C4-2B (cell line): ENCODE measurements around the gene SEC61G.

Experiments used
- H3K27ac ChIP-seq: fragments of 450-650 bp; 2 replicates; pipeline ENCODE4 v1.5.1; 2017
- ZFX ChIP-seq: fragments of 450-650 bp; IDR thresholded peaks from 2 replicates; pipeline ENCODE4 v1.6.1; 2017
- TF ChIP-seq, protein P1 (sequence below): fragments of 450-650 bp; conservative IDR thresholded peaks from 2 replicates; pipeline ENCODE4 v1.5.1; 2017; ENCODE audit warnings: mild to moderate bottlenecking

SEC61G gene

DNA sequence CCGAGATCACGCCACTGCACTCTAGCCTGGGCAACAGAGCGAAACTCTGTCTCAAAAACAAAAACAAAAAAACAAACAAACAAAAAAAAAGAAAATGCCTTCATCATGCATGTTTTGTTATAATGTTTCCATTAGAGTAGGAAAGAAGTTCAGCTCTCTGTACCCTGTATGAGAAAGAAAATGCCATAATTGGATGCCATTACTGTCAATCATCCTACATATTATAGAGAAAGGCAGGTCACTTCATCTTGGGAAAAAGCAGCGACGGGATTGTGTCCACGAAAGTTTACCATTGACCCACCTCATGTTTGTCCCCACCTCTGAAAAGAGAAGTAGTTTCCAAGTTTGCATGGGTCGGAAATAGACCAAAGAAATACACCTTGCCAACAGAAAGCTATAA is 33.8 kb downstream of the SEC61G start:
- TF ChIP-seq, protein P1, sequence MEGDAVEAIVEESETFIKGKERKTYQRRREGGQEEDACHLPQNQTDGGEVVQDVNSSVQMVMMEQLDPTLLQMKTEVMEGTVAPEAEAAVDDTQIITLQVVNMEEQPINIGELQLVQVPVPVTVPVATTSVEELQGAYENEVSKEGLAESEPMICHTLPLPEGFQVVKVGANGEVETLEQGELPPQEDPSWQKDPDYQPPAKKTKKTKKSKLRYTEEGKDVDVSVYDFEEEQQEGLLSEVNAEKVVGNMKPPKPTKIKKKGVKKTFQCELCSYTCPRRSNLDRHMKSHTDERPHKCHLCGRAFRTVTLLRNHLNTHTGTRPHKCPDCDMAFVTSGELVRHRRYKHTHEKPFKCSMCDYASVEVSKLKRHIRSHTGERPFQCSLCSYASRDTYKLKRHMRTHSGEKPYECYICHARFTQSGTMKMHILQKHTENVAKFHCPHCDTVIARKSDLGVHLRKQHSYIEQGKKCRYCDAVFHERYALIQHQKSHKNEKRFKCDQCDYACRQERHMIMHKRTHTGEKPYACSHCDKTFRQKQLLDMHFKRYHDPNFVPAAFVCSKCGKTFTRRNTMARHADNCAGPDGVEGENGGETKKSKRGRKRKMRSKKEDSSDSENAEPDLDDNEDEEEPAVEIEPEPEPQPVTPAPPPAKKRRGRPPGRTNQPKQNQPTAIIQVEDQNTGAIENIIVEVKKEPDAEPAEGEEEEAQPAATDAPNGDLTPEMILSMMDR, result no peak
- TF ChIP-seq ZFX, result no peak
- no peak overlapping the region for H3K27ac ChIP-seq

DNA sequence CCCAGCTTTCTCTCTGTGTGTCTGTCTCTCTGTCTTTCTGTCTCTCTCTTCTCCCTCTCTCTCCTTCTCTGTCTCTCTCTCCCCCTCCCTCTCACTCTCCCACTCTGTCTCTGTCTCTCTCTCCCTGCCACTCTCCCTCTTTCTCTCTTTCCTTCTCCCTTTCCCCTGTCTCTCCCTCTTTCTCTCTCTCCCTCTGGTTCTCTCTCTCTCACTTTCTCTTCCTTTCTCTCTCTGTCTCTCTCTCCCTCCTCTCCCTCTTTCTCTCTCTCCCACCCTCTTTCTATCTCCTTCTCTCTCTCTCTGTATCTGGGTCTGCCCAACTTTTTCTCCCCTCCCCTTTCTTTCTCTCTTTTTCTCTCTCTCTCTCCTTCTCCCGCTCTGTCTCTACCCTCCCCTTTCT is 36.5 kb downstream of the SEC61G start:
- no peak overlapping the region for H3K27ac ChIP-seq
- TF ChIP-seq, protein P1, result no peak
- TF ChIP-seq ZFX, result no peak

DNA sequence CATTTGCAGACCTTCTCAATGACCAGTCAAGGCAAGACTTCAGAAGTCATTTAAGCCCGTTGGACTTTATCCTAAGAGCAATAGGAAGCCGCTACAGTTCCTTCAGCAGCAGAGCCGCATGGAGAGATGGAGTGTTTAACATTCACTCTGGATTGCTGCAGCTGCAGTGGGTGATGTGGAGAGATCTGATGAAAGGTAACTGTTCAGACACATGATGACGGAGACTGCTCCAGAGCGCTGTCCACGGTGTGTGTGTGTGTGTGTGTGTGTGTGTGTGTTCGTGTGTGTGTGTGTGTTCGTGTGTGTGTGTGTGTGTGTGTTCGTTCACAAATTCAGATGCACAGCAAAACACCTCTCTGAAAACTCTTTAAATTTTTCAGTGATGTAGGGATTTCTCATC is 37.0 kb downstream of the SEC61G start:
- no peak overlapping the region for H3K27ac ChIP-seq
- TF ChIP-seq, protein P1, result no peak
- TF ChIP-seq ZFX, result no peak

DNA sequence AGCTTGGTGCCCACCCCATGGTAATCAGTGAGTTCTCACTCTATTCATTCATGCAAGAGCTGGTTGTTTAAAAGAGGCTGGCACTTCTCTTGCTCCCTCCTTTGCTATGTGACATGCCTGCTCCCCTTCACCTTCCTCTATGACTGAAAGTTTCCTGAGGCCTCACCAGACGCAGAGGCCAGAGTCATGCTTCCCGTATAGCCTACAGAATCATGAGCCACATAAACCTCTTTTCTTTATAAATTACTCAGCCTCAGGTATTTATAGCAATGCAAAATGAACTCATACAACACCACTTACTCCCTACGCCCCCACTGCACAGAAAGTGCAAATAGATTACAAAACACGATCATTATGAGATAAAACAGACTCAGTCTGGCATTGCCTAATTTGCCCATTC is 39.0 kb downstream of the SEC61G start:
- TF ChIP-seq ZFX, result no peak
- TF ChIP-seq, protein P1, result no peak
- no peak overlapping the region for H3K27ac ChIP-seq

DNA sequence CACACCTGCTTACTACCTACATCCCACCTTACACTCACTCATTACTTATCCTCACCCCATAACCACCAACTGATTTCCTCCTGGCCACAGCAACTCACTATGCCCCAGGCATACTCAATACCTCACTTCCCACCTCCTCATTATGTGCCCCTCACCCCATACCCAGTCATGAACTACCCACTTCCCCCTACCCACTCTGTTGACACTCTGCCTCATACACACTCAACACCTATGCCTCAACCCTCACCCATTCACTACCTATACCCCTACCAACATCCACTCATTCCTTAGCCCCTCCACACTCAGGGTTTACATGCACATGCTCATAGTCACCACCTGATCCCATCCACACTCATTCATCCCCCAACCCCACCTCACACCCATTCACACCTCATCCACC is 39.6 kb downstream of the SEC61G start:
- no peak for TF ChIP-seq ZFX
- TF ChIP-seq, protein P1, result no peak

DNA sequence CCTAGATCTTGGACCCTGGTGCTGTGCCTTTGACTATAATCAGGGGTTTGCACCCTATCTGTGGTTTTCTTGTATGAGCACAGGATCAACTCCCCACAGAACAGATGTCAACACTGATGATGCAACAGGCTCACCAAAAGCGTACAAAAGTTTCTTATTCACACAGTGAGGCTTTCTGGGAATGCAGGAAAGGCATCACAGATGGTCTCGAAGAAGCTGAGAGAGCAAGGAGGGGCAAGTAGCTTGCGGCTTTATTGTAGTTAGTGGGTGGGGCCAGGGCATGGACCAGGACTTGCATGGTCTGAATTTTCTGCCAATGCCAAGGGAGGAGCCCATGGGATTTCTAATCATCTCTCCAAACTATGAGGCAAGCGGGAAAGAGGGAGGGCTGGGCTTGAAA is 46.2 kb downstream of the SEC61G start:
- H3K27ac ChIP-seq, result no peak overlapping the region
- no peak for TF ChIP-seq ZFX
- TF ChIP-seq, protein P1, result no peak

More for the DNA sequence above, 39.6 kb downstream of the SEC61G start:
- no peak overlapping the region for H3K27ac ChIP-seq

DNA sequence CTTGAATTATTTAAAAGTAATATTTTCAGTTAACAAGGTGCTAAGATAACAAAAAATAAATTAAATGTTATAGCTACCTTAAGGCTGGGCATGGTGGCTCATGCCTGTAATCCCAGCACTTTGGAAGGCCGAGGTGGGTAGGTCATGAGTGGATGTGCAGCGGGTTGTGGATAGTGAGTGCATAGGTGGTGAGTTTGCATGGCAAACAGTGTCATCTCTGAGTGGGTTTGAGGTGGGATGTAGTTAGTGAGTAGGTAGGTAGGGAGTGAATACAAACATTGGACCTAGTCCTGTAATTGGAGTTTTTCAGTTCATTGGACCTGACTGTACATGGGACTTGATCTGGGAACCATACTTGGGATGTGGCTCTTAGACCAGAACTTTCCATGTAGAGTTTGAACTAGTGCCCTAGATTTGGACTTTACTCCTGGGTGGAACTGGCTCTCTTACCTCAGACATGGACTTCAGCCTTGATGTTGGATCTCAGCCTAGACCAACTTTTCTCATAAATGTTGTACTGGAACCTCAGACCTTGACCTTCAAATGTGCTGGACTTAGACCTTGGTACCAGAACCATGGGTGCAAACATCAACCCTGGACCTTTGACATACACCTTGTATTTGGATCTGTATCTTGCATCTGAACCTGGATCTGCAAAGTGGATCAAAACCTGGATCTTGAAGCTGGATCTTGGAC is 47.0 kb downstream of the SEC61G start:
- H3K27ac ChIP-seq, result no peak overlapping the region
- TF ChIP-seq, protein P1, result no peak
- no peak for TF ChIP-seq ZFX
